GM19025 (cell line): ENCODE measurements around the gene WDR81.
"Not testable (repeated sequence)": the region's sequence is repeated elsewhere in the genome, so short reads cannot be mapped to it uniquely, and the experiment has no call there.

Source experiments
- ATAC-seq: cut with Tn5 transposase; IDR thresholded peaks from one replicate; pipeline ENCODE4 v1.9.1; 2021; ENCODE audit warnings: mild to moderate bottlenecking, low read depth, moderate library complexity; ENCODE audit not compliant: unreplicated experiment

The WDR81 gene

DNA sequence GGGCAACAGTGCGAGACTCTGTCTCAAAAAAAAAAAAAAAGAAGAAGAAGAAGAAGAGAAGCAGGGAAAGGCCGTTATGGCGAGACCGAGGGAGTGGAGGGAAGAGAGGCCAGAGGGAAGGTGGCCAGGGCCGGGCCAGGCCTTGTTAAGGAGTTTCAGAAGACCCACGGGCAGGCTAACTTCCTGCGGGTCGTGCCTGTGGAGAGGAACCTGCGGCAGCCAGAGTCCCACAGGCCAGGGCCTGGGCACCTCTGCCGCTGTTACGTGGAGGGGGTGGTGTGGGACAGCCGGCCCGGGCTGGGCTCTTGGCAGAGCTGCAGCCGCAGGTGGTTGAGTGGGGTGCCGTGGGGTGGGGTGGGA, 5.4 kb downstream of the WDR81 start:
- no peak for ATAC-seq

DNA sequence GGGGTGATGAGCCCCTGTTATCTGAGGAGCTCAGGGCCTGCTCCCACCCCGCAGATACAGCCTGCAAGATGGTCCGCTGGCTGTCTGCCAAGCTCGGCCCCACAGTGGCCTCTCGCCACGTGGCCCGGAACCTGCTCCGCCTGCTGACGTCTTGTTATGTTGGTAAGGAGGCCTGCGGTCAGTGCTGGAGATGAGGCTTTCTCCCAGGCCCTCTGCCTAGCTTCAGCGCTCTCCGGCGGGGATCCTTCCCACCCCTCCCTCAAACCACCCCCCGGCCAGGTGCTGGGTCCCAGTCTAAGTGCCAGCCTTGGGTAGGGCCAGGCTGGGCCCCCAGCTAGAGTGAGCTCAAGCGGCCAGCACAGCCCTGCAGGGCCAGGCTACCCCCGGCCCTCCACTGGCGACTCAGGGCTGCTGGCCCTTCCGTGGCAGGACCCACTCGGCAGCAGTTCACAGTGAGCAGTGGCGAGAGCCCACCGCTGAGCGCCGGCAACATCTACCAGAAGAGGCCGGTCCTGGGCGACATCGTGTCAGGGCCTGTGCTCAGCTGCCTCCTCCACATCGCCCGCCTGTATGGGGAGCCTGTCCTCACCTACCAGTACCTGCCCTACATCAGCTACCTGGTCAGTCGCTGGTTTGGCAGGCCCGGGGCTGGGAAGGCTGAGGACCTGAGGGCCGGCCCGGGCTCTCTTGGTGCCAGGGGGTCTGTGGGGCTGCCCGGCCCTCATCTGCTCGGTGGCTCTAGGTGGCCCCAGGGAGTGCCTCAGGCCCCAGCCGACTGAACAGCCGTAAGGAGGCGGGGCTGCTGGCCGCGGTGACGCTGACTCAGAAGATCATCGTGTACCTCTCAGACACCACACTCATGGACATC, 6.1 kb downstream of the WDR81 start:
- no peak for ATAC-seq

DNA sequence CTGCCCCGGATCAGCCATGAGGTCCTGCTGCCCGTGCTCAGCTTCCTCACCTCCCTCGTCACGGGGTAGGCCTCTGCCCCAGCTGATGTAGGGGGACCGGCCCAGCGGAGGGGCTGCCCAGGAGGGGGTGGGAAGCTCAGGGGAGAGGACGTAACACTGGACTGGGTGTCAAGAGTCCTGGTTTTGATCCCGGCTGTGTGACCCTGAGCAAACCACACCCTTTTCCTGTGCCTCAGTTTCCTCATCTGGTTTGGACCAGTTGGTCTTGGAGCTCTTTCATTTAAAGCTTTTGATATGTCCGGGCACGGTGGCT, 6.6 kb downstream of the WDR81 start:
- ATAC-seq, result no peak

DNA sequence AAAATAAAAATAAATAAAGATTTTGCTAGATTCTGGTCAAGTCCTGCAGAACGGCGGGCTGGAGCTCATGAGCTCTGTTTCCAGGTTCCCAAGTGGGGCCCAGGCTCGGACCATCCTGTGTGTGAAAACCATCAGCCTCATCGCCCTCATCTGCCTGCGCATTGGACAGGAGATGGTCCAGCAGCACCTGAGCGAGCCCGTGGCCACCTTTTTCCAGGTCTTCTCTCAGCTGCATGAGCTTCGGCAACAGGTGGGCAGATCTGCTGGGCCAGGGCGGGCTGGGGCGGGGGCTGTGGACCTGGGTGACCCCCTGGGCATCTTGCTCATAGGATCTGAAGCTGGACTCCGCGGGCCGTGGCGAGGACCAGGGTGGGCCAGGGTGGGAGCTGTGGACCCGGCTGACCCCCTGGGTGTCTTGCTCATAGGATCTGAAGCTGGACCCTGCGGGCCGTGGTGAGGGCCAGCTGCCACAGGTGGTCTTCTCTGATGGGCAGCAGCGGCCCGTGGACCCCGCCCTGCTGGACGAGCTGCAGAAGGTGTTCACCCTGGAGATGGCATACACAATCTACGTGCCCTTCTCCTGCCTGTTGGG, 7.8 kb downstream of the WDR81 start:
- ATAC-seq, result no peak

DNA sequence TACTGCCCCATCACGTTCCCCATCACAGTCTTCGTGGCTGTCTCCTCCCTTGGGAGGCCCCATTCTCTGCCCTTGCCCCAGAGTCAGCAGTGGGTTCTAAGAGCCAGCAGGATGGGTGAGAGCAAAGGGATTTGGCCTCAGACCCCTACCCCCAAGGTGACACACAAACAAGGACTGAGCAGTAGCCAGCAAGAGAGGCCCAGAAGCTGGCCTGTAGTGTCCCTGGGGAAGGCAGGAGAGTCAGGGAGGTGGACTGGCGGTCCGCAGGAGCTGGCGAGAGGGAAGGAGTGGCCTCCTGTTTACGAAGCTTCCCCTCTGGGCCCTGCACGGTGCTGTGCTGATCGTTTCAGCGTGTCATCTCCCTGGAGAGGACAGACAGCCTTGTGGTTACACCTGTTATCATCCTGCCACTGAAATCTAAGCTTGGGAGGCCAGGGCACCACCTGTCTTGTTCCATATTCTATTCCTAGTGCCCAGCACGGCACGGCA, 8.4 kb downstream of the WDR81 start:
- ATAC-seq, result no peak

DNA sequence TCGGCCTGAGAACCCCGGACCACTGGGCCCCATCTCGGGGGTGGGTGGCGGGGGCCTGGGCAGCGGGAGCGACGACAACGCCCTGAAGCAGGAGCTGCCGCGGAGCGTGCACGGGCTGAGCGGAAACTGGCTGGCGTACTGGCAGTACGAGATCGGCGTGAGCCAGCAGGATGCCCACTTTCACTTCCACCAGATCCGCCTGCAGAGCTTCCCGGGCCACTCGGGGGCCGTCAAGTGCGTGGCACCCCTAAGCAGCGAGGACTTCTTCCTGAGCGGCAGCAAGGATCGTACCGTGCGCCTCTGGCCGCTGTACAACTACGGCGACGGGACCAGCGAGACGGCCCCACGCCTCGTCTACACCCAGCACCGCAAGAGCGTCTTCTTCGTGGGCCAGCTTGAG, 9.3 kb downstream of the WDR81 start:
- ATAC-seq, result no peak

DNA sequence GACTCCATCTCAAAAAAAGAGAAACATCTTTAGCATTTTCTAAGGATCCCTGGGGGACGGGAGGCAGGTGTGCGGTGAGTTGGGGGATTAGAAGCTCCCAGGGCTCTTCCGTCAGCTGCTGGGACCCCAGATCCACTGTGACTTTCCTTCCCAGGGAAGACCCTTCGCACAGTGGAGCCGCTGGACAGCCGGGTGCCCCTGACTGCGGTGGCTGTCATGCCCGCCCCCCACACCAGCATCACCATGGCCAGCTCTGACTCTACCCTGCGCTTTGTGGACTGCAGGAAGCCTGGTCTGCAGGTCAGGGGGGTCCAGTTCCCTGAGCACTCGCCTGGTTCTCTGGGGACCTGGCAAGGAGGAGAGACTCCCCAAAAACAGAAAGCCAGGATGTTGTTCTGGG, 10.9 kb downstream of the WDR81 start:
- ATAC-seq, result no peak

DNA sequence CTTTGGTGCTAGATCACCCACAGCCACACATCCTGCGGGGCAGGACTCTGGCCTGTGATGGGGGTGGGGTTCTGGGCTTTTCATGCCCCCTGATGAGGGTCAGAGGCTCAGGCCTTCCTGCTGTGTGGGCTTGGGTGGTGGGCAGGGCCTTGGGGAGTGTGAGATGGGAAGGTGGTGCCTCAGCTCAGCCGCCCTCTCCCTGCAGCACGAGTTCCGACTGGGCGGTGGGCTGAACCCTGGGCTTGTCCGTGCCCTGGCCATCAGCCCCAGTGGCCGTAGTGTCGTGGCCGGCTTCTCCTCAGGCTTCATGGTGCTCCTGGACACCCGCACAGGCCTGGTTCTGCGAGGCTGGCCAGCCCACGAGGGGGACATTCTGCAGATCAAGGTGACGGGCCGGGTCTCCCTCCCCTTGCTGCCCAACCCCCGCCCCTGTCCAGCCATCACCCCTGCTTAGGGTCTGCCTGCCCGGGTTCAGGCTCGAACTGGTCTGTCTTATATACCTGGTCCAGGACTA, 11.4 kb downstream of the WDR81 start:
- no peak for ATAC-seq

DNA sequence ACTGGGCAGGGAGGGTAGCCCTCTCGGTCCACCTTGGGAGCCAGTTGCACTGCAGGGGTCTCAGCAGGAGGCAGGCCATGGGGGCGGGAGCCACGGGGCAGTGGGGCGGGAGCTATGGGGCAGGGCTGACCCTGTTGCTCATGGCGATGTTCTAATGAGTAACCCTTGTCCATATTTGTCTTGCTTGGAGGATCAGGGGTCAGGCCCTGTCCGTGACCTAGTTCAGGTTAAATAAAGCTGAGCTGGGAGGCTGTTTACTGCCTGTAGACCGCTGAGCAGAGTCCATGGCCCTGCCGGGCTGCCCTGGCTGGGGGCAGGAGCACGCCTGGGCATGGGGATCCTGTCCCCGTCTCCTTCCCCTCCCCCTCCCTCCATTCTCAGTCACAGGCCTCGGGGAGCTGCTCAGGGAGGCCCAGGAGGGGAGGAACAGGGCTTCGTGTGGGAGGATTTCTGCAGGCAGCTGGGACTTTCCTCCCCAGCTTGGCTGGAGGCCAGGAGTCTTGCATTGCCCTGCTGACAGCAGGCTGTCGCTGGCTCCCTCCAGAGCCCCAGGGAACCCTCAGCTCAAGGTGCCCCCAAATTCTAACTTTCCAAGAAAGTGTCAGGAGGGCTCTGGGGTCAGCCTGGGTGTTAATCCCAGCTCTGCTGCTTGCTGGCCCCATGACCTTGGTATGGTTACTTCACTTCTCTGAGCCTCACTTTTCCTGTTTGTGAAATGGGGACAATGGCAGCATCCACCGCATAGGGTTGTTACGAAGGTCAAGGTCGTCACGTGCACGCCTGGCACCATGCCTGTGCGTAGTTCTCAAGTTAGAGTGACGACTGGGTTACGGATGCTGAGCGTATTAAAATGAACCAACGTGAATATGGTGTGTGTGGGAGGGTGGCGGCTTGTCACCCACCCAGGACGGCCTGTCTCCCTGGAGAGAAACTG, 12.1 kb downstream of the WDR81 start:
- ATAC-seq, result no peak

DNA sequence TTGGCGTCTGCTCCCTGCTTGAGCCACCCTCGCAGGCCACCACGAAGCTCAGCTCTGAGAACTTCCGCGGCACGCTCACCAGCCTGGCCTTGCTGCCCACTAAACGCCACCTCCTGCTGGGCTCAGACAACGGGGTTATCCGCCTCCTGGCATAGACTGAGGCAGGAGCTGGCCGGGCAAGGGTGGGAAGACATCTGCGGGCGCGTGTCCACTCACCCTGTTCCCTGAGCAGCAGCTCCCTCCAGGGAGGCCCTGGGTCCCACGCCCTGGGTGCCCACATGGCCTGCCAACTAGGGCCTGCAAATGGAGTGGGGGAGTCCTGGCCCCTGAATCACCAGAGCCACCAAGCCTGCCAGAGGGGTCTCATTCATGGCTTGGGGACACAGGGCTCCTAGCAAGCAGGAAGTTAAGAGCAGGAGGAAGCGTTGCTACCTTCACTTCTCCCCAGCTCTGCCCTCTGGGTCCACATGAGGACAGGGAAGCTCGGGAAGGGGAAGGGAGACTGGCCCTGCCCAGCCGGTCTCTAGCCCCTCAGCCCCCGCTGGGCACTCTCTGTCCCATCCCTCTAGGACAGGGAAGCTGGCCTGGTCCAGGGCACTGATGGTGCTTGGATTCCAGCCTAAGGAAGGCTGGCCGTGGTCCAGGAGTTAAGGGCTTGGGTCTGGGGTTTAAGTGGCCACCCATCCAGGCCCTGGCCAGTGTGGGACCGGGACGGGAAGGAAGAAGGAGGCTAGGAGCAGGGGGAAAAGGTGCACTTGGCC, 13.2 kb downstream of the WDR81 start:
- no peak for ATAC-seq

DNA sequence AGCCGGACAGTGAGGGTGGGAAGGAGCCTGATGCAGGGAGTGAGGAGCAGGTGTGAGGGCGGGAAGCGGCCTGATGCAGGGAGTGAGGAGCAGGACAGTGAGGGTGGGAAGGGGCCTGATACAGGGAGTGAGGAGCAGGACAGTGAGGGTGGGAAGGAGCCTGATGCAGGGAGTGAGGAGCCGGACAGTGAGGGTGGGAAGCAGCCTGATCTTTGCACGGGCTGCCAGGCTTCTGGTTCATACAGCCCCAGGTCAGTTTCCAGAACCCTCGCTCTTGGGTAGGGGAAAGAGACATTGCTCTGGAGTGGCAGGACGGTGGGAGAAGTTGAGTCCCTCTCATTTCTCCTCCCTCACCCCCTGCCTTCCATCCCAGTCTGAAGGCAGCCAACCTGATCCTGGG, 17.4 kb downstream of the WDR81 start:
- ATAC-seq, result not testable (repeated sequence)

DNA sequence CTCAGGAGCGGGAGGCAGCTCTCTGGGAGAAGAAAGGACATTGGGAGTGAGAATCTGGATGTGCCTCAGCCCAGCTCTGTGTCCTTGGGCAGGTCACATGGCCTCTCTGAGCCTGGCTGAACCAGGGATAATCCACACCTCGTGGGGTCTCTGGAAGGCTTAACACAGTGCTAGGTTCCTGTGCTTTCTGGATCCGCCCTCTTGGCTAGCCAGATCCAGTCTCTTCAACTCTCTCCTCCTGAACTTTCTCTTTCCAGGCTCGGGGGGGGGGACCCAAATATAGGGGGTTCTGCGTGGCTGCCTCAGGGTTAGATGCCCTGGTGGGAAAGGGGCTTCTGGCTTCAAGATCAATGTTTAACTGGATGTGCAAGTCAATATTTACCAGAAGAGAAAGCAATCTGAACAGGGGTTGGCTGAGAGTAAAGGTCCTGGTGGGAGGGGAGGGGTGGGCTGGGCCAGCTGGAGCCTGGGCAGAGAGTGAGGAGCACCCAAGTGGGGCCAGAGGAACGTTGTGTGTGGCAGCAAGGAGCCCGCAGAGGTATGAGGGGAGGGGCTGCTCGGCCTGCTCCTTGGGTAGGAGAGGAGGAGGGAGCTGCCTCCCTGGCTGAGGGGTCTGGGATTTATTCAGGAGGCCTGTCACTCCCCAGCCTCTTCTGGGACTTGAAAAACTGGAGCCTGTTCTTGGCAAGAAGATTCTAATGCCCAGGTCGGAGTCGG, 18.0 kb downstream of the WDR81 start, which contains the start of gene SERPINF2:
TSS of gene SERPINF2 (plus strand) at position 501 of the 717 bp plus-strand sequence. CDS start 2,125 bp downstream, outside the sequence.
- no peak for ATAC-seq

DNA sequence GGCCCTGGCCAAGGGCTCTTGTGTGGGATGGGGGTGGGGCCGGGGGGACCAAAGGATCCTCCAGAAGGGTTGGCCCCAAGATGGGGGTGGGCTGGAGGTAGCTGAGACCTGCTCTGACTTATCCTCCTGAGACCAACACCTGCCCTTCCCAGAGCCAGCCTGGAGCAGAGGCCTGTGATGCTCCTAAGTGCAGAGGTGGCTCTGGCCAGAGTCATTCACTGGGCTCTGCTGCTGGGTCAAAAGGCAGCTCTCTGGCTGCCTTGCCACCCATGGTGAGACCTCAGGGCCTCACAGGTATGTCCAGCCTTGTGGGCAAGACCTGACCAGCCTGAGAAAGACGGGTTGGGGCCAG, 18.6 kb downstream of the WDR81 start:
- no peak for ATAC-seq

DNA sequence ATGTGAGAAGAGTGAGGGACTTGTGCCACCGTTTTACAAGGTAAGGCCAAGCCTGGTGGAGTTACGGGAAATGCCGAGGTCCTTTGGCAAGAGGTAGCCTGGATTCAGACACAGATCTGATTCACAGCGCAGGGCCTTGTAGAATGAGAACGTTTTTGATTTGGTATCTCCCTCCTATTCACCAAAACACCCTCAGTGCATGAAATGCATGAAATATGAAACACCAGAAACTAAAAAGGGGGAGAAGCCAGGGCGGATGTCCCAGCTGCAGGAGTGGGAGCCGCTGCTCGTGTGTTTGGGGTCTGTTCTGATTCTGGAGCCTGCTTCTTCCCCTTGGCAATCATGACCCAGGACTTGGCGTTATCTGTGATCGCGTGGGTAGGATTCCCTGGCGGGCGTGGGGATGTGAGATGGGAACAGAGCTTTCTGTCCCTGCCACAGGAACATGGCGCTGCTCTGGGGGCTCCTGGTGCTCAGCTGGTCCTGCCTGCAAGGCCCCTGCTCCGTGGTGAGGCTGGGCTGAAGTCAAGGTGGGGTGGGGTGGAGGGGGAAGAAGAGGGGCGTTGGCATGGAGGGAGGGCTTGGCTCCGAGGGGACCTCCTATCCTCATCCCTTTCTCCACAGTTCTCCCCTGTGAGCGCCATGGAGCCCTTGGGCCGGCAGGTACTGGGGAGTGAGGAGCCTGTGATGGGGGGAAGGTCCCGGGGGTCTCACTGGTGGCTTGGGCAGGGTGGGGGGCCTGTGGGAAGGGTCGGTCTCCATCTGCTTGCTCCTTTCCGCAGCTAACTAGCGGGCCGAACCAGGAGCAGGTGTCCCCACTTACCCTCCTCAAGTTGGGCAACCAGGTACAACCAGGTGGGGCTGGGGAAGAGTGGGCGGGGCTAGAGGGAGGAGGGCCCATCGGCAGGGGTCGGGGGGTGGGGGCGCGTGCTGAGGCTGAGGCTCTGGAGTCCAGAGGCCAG, 20.3 kb downstream of the WDR81 start:
- no peak for ATAC-seq

DNA sequence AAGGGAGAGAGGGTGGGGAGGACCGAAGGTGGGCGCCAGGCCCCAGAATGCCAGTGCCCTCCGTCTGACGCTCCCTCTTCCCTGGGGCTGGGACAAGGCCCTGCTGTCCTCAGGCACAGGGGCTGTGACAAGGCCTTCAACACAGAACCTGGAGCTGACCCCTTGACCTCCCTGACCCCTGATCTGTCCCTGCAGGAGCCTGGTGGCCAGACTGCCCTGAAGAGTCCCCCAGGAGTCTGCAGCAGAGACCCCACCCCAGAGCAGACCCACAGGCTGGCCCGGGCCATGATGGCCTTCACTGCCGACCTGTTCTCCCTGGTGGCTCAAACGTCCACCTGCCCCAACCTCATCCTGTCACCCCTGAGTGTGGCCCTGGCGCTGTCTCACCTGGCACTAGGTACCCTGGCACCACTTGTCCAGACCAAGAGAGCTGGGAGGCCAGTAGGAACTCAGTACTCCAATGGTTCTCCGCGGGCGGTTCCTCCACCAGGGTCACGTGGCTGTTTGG, 21.1 kb downstream of the WDR81 start:
- no peak for ATAC-seq

DNA sequence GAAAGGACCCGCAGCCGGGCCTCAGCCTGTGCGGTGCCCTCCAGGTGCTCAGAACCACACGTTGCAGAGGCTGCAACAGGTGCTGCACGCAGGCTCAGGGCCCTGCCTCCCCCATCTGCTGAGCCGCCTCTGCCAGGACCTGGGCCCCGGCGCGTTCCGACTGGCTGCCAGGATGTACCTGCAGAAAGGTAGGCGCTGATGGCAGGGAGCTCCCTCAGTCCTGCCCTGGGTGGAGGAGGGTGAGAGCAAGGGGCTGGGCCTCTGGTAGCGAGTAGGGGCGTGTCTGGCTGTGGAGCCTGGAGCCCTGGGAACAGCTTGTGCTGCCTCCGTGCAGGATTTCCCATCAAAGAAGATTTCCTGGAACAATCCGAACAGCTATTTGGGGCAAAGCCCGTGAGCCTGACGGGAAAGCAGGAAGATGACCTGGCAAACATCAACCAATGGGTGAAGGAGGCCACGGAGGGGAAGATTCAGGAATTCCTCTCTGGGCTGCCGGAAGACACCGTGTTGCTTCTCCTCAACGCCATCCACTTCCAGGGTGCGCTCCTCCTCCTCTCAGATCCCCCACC, 22.6 kb downstream of the WDR81 start:
- no peak for ATAC-seq

DNA sequence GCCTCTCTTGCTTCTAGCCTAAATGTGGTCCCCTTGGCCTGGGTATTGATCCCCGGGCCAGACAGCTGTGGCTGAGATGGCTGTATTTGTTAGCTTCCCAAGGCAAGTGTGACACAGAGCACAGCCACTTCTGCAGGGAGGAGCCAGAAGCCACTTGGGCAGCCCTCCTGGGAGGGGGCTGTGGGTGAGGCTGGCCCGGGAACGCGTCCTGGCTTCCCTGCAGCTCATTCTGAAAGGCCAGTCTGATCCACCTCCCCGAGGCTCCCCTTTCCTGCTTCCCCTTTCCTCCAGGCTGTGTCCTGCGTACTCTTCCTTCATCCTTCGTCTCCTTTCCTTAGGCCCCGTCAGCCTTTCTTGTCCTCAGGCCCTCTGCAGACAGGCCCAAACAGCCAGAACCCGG, 26.1 kb downstream of the WDR81 start:
- no peak for ATAC-seq
